Left ventricle myocardium inferior (tissue), 1 donor: ENCODE results near the gene THPO. TPM values are rescaled to one million over a fixed set of nuclear protein-coding genes. Genes with fewer than 3 reads are reported as not detected.
A peak's percentile ranks its signal among the peaks of the same experiment; 100 is the strongest.

Experiments used
- DNase-seq: peaks from one replicate; pipeline ENCODE4 v3.0.0-alpha.2; 2020
- H3K27ac ChIP-seq: fragments of 200-600 bp; replicated peaks from 2 replicates; pipeline ENCODE4 v1.8.0; 2021
- H3K27me3 ChIP-seq: fragments of 200-600 bp; 2 replicates; pipeline ENCODE4 v1.8.0; 2021; ENCODE audit warnings: low read depth
- H3K36me3 ChIP-seq: fragments of 200-600 bp; 2 replicates; pipeline ENCODE4 v1.8.0; 2021
- H3K4me1 ChIP-seq: fragments of 200-600 bp; 2 replicates; pipeline ENCODE4 v1.8.0; 2021
- H3K4me3 ChIP-seq: fragments of 200-600 bp; 2 replicates; pipeline ENCODE4 v1.8.0; 2021; ENCODE audit warnings: mild to moderate bottlenecking, moderate library complexity
- H3K9me3 ChIP-seq: fragments of 200-600 bp; replicated peaks from 2 replicates; pipeline ENCODE4 v1.8.0; 2021
- CTCF ChIP-seq: fragments of 200-600 bp; IDR thresholded peaks from 2 replicates; pipeline ENCODE4 v1.8.0; 2021; ENCODE audit warnings: antibody characterized with exemption, mild to moderate bottlenecking, borderline replicate concordance
- intact Hi-C: fragments of 100-400 bp; cut with micrococcal nuclease; formaldehyde crosslinking; loops from one replicate; pipeline ENCODE4 v1.11.0; 2022
- total RNA-seq: library from RNA; stranded (reverse); fragmentation: NEBNext Ultra II Directional; extraction: Animal tissue kit (Norgen Biotek cat#: 25700); gene quantifications from one replicate; pipeline ENCODE4 v1.2.1, GENCODE V29; 2021
- donor health status: DM: no; HTN: yes; CAD: no; lungs with severe emphysema.

The THPO gene
- total RNA-seq, 1 donor from 2014 or later: 0.11 TPM

GRCh38 chr3:184368116-184368515 is 9.9 kb downstream of the THPO start:
- Histone ChIP-seq H3K27me3 (no peaks in the 10 kb centered on the region), H3K4me1 (peaks cover 42% of the 10 kb centered on the region), H3K9me3 (no peaks in the 10 kb centered on the region), H3K36me3 (peaks cover 31% of the 10 kb centered on the region), H3K27ac (no peak overlapping the region), H3K4me3 (no peak overlapping the region)
- TF ChIP-seq CTCF: no peak
- intact Hi-C loops: no loop called here
- no peak for DNase-seq

GRCh38 chr3:184366619-184367289 is 11.3 kb downstream of the THPO start:
- H3K9me3 ChIP-seq: no peaks in the 10 kb centered on the region
- no peak overlapping the region for H3K4me3 ChIP-seq
- no peak for DNase-seq
- TF ChIP-seq CTCF: no peak
- no peaks in the 10 kb centered on the region for H3K27me3 ChIP-seq
- peaks cover 47% of the 10 kb centered on the region for H3K4me1 ChIP-seq
- intact Hi-C loops: no loop called here
- peaks cover 31% of the 10 kb centered on the region for H3K36me3 ChIP-seq
- no peak overlapping the region for H3K27ac ChIP-seq

- Histone ChIP-seq H3K36me3 (peaks cover 25% of the 10 kb centered on the region), H3K9me3 (no peaks in the 10 kb centered on the region), H3K4me1 (peaks cover 47% of the 10 kb centered on the region), H3K4me3 (peak overlapping the region; percentile 97), H3K27ac (peak overlapping the region; percentile 100), H3K27me3 (no peaks in the 10 kb centered on the region)
- intact Hi-C loops: no loop called here
- TF ChIP-seq CTCF: peak; percentile 66
- peak; percentile 96 for DNase-seq
These were observed 15.1 kb downstream of the THPO start for GRCh38 chr3:184362668-184363546.

- Histone ChIP-seq H3K4me3 (peak overlapping the region; percentile 97), H3K9me3 (no peaks in the 10 kb centered on the region), H3K27me3 (no peaks in the 10 kb centered on the region), H3K27ac (peak overlapping the region; percentile 100), H3K36me3 (peaks cover 21% of the 10 kb centered on the region), H3K4me1 (peaks cover 47% of the 10 kb centered on the region)
- intact Hi-C loops: no loop called here
- DNase-seq: peak; percentile 68
- TF ChIP-seq CTCF: no peak
These were observed 15.9 kb downstream of the THPO start for GRCh38 chr3:184361932-184362667.

GRCh38 chr3:184361532-184361931 is 16.5 kb downstream of the THPO start, which contains the start of the genes CLCN2 and POLR2H:
TSS of gene CLCN2 (minus strand) at chr3:184361605. CDS start at chr3:184361479, 126 bp downstream.
TSS of gene POLR2H (plus strand) at chr3:184361710. CDS start at chr3:184363493, 1,783 bp downstream.
- intact Hi-C loops: no loop called here
- peaks cover 47% of the 10 kb centered on the region for H3K4me1 ChIP-seq
- TF ChIP-seq CTCF: peak; percentile 8
- peak; percentile 54 for DNase-seq
- H3K36me3 ChIP-seq: peaks cover 17% of the 10 kb centered on the region
- H3K27ac ChIP-seq: peak within 1 kb of the TSS; percentile 100
- peak within 1 kb of the TSS; percentile 97 for H3K4me3 ChIP-seq
- H3K9me3 ChIP-seq: no peaks in the 10 kb centered on the region
- H3K27me3 ChIP-seq: no peaks in the 10 kb centered on the region
